H1 (cell line): Measurements from ENCODE around the gene HMGN3. TPM values are rescaled to one million over a fixed set of nuclear protein-coding genes. Genes with fewer than 3 reads are reported as not detected.

Source experiments
- ATF3 ChIP-seq: IDR thresholded peaks from 2 replicates; pipeline ENCODE4 v1.6.1; 2011; ENCODE audit warnings: low read depth, mild to moderate bottlenecking, low read length; ENCODE audit not compliant: insufficient read depth
- BCL11A ChIP-seq, 2 experiments: IDR thresholded peaks; one replicate each; pipeline ENCODE4 v1.6.1; 2011; ENCODE audit warnings: low read depth in 2 of 2, low read length in 2 of 2, mild to moderate bottlenecking in 2 of 2
- CHD2 ChIP-seq: IDR thresholded peaks from 2 replicates; pipeline ENCODE4 v1.6.1; 2012; ENCODE audit warnings: low read length, improper control_type of control experiment
- E2F6 ChIP-seq: IDR thresholded peaks from 2 replicates; pipeline ENCODE4 v1.6.1; 2012; ENCODE audit warnings: inconsistent platforms
- EP300 ChIP-seq, 2 experiments: IDR thresholded peaks; 1 replicate in 1 of 2; 2 replicates in 1 of 2; pipeline ENCODE4 v1.6.1; 2011 to 2012; ENCODE audit warnings: low read depth in 2 of 2, low read length in 2 of 2, mild to moderate bottlenecking in 2 of 2, borderline replicate concordance in 1 of 2, inconsistent platforms in 1 of 2, moderate library complexity in 1 of 2
- JUND ChIP-seq: IDR thresholded peaks from 2 replicates; pipeline ENCODE4 v1.6.1; 2011; ENCODE audit warnings: mild to moderate bottlenecking, improper control_type of control experiment, low read length
- KDM1A ChIP-seq: fragments of 200-600, 300-600 bp; sonication (generic); IDR thresholded peaks from 2 replicates; pipeline ENCODE4 v1.7.1; 2016; ENCODE audit warnings: mild to moderate bottlenecking, low read length, borderline replicate concordance
- KDM4A ChIP-seq: IDR thresholded peaks from one replicate; pipeline ENCODE4 v1.7.1; 2012; ENCODE audit warnings: low read depth, mild to moderate bottlenecking, moderate library complexity, low read length, inconsistent platforms; ENCODE audit not compliant: severe bottlenecking
- MAFK ChIP-seq: IDR thresholded peaks from 2 replicates; pipeline ENCODE4 v1.6.1; 2012; ENCODE audit warnings: low read depth, mild to moderate bottlenecking, improper control_type of control experiment, low read length
- MAX ChIP-seq: IDR thresholded peaks from 2 replicates; pipeline ENCODE4 v1.6.1; 2012; ENCODE audit warnings: inconsistent platforms
- NANOG ChIP-seq: IDR thresholded peaks from 2 replicates; pipeline ENCODE4 v1.6.1; 2011; ENCODE audit warnings: low read length, low read depth, mild to moderate bottlenecking, inconsistent platforms; ENCODE audit not compliant: insufficient read depth, poor library complexity, severe bottlenecking
- NRF1 ChIP-seq: IDR thresholded peaks from 2 replicates; pipeline ENCODE4 v1.6.1; 2011; ENCODE audit warnings: mild to moderate bottlenecking, low read depth, low read length, improper control_type of control experiment
- PHF8 ChIP-seq: fragments of 200-600 bp; sonication (generic); conservative IDR thresholded peaks from 2 replicates; pipeline ENCODE4 v1.7.1; 2012; ENCODE audit warnings: low read depth, mild to moderate bottlenecking, inconsistent platforms, low read length, moderate library complexity
- RAD21 ChIP-seq, 2 experiments: IDR thresholded peaks in 1 of 2; conservative IDR thresholded peaks in 1 of 2; 2 replicates each; pipeline ENCODE4 v1.6.1; 2011; ENCODE audit warnings: low read depth in 2 of 2, low read length in 2 of 2, improper control_type of control experiment in 1 of 2, inconsistent platforms in 1 of 2, mild to moderate bottlenecking in 1 of 2, moderate library complexity in 1 of 2
- RBBP5 ChIP-seq: IDR thresholded peaks from 2 replicates; pipeline ENCODE4 v1.7.1; 2012; ENCODE audit warnings: low read depth, mild to moderate bottlenecking, inconsistent platforms, low read length, moderate library complexity, borderline replicate concordance
- SAP30 ChIP-seq: fragments of 300-600 bp; sonication (generic); IDR thresholded peaks from 2 replicates; pipeline ENCODE4 v1.7.1; 2012; ENCODE audit warnings: low read length, moderate library complexity, mild to moderate bottlenecking, inconsistent platforms; ENCODE audit not compliant: insufficient read depth, insufficient replicate concordance
- SIN3A ChIP-seq, 2 experiments: IDR thresholded peaks in 1 of 2; conservative IDR thresholded peaks in 1 of 2; 2 replicates each; pipeline ENCODE4 v1.6.1; 2011 to 2012; ENCODE audit warnings: low read length in 2 of 2, improper control_type of control experiment in 1 of 2, low read depth in 1 of 2, mild to moderate bottlenecking in 1 of 2
- SIRT6 ChIP-seq: IDR thresholded peaks from one replicate; pipeline ENCODE4 v1.7.1; 2012; ENCODE audit warnings: low read length, inconsistent platforms
- SIX5 ChIP-seq: IDR thresholded peaks from 2 replicates; pipeline ENCODE4 v1.6.1; 2011; ENCODE audit warnings: mild to moderate bottlenecking, low read depth, low read length
- SP1 ChIP-seq: IDR thresholded peaks from 2 replicates; pipeline ENCODE4 v1.6.1; 2011; ENCODE audit warnings: low read depth, low read length
- TAF7 ChIP-seq: optimal IDR thresholded peaks from 2 replicates; pipeline ENCODE3; 2011; ENCODE audit warnings: low read depth, mild to moderate bottlenecking, inconsistent platforms, low read length, moderate library complexity, borderline replicate concordance
- TBP ChIP-seq: IDR thresholded peaks from 2 replicates; pipeline ENCODE4 v1.6.1; 2011; ENCODE audit warnings: low read depth, low read length, improper control_type of control experiment
- TCF12 ChIP-seq: IDR thresholded peaks from 2 replicates; pipeline ENCODE4 v1.6.1; 2011; ENCODE audit warnings: low read depth, mild to moderate bottlenecking, low read length
- polyA plus RNA-seq, 7 experiments: library from polyadenylated mRNA; depleted of rRNA in 3 of 7; stranded (reverse) in 5 of 7; unstranded in 2 of 7; fragments of >200 nt in 5 of 7; fragments of 200-250 nt in 2 of 7; gene quantifications; 1 replicate in 5 of 7; 2 replicates in 1 of 7; 4 replicates in 1 of 7; pipeline versions ENCODE4 v1.2.1 to v1.2.3, GENCODE V29; 2011 to 2013; ENCODE audit warnings: missing spikeins in 2 of 7, mixed read lengths in 2 of 7
- total RNA-seq: library from RNA; stranded (reverse); fragmentation: NEBNext Ultra II Directional; extraction: Animal tissue kit (Norgen Biotek cat#: 25700); gene quantifications from 2 replicates; pipeline ENCODE4 v1.2.1, GENCODE V29; 2021

HMGN3 gene
- total and polyA plus RNA-seq, 2 of the 8 experiments (the other 6 are each of a cell fraction or from before 2014, with no cell fraction given), result 84.4 to 167 TPM

GRCh38 chr6:79233611-79234149, 802 bp downstream of the HMGN3 start (continued):
- TF ChIP-seq CHD2, result no peak
- TF ChIP-seq EP300 (IDR thresholded peaks at IDR 0.05; ENCODE audit: borderline replicate concordance in 1 of 2, low read depth in 2 of 2, low read length in 2 of 2), result no peak
- no peak for TF ChIP-seq SIRT6
- no peak for TF ChIP-seq MAFK
- TF ChIP-seq TBP, result peak; percentile 45
- no peak for TF ChIP-seq KDM1A
- TF ChIP-seq MAX, result peak; percentile 53; the same call in 1 of the 2 replicates
- TF ChIP-seq RBBP5, result peak; percentile 48
- no peak for TF ChIP-seq SIX5
- peak; percentile 7 to 10; a peak in 2 of 4 replicates for TF ChIP-seq RAD21 (IDR thresholded peaks at IDR 0.05 in 1 of 2, conservative IDR thresholded peaks at IDR 0.05 in 1 of 2; ENCODE audit: low read depth in 2 of 2, low read length in 2 of 2)
- TF ChIP-seq SP1, result no peak
- no peak for TF ChIP-seq E2F6
- TF ChIP-seq BCL11A (IDR thresholded peaks at IDR 0.05; ENCODE audit: low read depth in 2 of 2, low read length in 2 of 2), result no peak
- no peak for TF ChIP-seq SAP30
- no peak for TF ChIP-seq NANOG
- TF ChIP-seq TCF12, result no peak
- peak; percentile 18 for TF ChIP-seq TAF7
- peak; percentile 28; the same call in 1 of the 2 replicates for TF ChIP-seq NRF1
- peak; percentile 58 for TF ChIP-seq PHF8
- TF ChIP-seq SIN3A (conservative IDR thresholded peaks at IDR 0.05 in 1 of 2, IDR thresholded peaks at IDR 0.05 in 1 of 2; ENCODE audit: low read depth in 1 of 2, low read length in 2 of 2), result no peak
- TF ChIP-seq JUND, result no peak
- TF ChIP-seq ATF3, result no peak
- TF ChIP-seq KDM4A, result peak; percentile 32
